Activated T-cell treated with anti-CD3 and anti-CD28 coated beads, Interleukin-2, amount 50 U/mL, for 24 hours (primary cell): ENCODE results near the gene SNX15.
"Not testable (repeated sequence)": the region's sequence is repeated elsewhere in the genome, so short reads cannot be mapped to it uniquely, and the experiment has no call there.

Experiments used
- DNase-seq: peaks from one replicate; pipeline ENCODE4 v3.0.0-alpha.2; 2020
- H3K27ac Mint-ChIP-seq: 2 replicates; pipeline ENCODE4 v1.8.0; 2020; ENCODE audit warnings: mild to moderate bottlenecking, mixed read lengths
- H3K27me3 Mint-ChIP-seq: 2 replicates; pipeline ENCODE4 v1.8.0; 2020; ENCODE audit warnings: mixed read lengths
- H3K36me3 Mint-ChIP-seq: 2 replicates; pipeline ENCODE4 v1.8.0; 2020; ENCODE audit warnings: low read depth, mixed read lengths
- H3K4me1 Mint-ChIP-seq: 2 replicates; pipeline ENCODE4 v1.8.0; 2020; ENCODE audit warnings: low read depth, mixed read lengths
- H3K4me3 Mint-ChIP-seq: 2 replicates; pipeline ENCODE4 v1.8.0; 2020; ENCODE audit warnings: mild to moderate bottlenecking, moderate library complexity, mixed read lengths
- H3K9me3 Mint-ChIP-seq: 2 replicates; pipeline ENCODE4 v1.8.0; 2020; ENCODE audit warnings: mixed read lengths

The SNX15 gene

GRCh38 chr11:65027213-65028067 lies at the start of gene SNX15:
SNX15 (plus strand) TSS chr11:65027439; CDS start chr11:65027538, 99 bp downstream.
- Mint-ChIP-seq H3K27me3 (no peaks in the 10 kb centered on the region), H3K36me3 (peaks cover 2% of the 10 kb centered on the region), H3K9me3 (no peaks in the 10 kb centered on the region), H3K4me3 (peak within 1 kb of the TSS; percentile 77), H3K27ac (peak within 1 kb of the TSS; percentile 89), H3K4me1 (peaks cover 22% of the 10 kb centered on the region)
- peak; percentile 88 for DNase-seq

- not testable (repeated sequence) for DNase-seq, H3K4me3 Mint-ChIP-seq, H3K4me1 Mint-ChIP-seq, H3K9me3 Mint-ChIP-seq, H3K27me3 Mint-ChIP-seq, H3K36me3 Mint-ChIP-seq, H3K27ac Mint-ChIP-seq
These were observed 43.9 kb upstream of the SNX15 start for GRCh38 chr11:64983339-64983738.

GRCh38 chr11:64987998-64988854 lies 39.0 kb upstream of the SNX15 start:
- H3K4me1 Mint-ChIP-seq, result peaks cover 6% of the 10 kb centered on the region
- DNase-seq, result no peak
- no peak overlapping the region for H3K4me3 Mint-ChIP-seq
- H3K36me3 Mint-ChIP-seq, result no peaks in the 10 kb centered on the region
- H3K9me3 Mint-ChIP-seq, result no peaks in the 10 kb centered on the region
- no peak overlapping the region for H3K27ac Mint-ChIP-seq
- peaks cover 2% of the 10 kb centered on the region for H3K27me3 Mint-ChIP-seq

GRCh38 chr11:64989416-64989815 lies 37.8 kb upstream of the SNX15 start:
- H3K4me3 Mint-ChIP-seq, result no peak overlapping the region
- H3K9me3 Mint-ChIP-seq, result no peaks in the 10 kb centered on the region
- H3K27ac Mint-ChIP-seq, result no peak overlapping the region
- no peak for DNase-seq
- no peaks in the 10 kb centered on the region for H3K36me3 Mint-ChIP-seq
- H3K4me1 Mint-ChIP-seq, result peaks cover 6% of the 10 kb centered on the region
- H3K27me3 Mint-ChIP-seq, result peaks cover 4% of the 10 kb centered on the region

- no peak overlapping the region for H3K27ac Mint-ChIP-seq
- H3K4me1 Mint-ChIP-seq, result peaks cover 6% of the 10 kb centered on the region
- H3K27me3 Mint-ChIP-seq, result peaks cover 2% of the 10 kb centered on the region
- H3K4me3 Mint-ChIP-seq, result no peak overlapping the region
- no peak for DNase-seq
- H3K36me3 Mint-ChIP-seq, result no peaks in the 10 kb centered on the region
- no peaks in the 10 kb centered on the region for H3K9me3 Mint-ChIP-seq
These were observed 36.9 kb upstream of the SNX15 start for GRCh38 chr11:64990222-64990923.

GRCh38 chr11:64994318-64994717 lies 32.9 kb upstream of the SNX15 start:
- Mint-ChIP-seq H3K4me1 (peaks cover 17% of the 10 kb centered on the region), H3K27me3 (peaks cover 2% of the 10 kb centered on the region), H3K36me3 (no peaks in the 10 kb centered on the region), H3K27ac (no peak overlapping the region), H3K9me3 (no peaks in the 10 kb centered on the region), H3K4me3 (no peak overlapping the region)
- no peak for DNase-seq

GRCh38 chr11:64996327-64996709 lies 30.9 kb upstream of the SNX15 start:
- no peak overlapping the region for H3K4me3 Mint-ChIP-seq
- H3K4me1 Mint-ChIP-seq, result peaks cover 11% of the 10 kb centered on the region
- no peaks in the 10 kb centered on the region for H3K36me3 Mint-ChIP-seq
- no peak overlapping the region for H3K27ac Mint-ChIP-seq
- DNase-seq, result no peak
- H3K9me3 Mint-ChIP-seq, result no peaks in the 10 kb centered on the region
- H3K27me3 Mint-ChIP-seq, result peaks cover 2% of the 10 kb centered on the region

GRCh38 chr11:64996710-64997380 lies 30.4 kb upstream of the SNX15 start, which contains the start of gene BATF2:
BATF2 (minus strand) TSS chr11:64996971; CDS start chr11:64996914, 57 bp downstream.
- H3K36me3 Mint-ChIP-seq, result no peaks in the 10 kb centered on the region
- peaks cover 2% of the 10 kb centered on the region for H3K27me3 Mint-ChIP-seq
- no peak within 1 kb of the TSS for H3K4me3 Mint-ChIP-seq
- no peaks in the 10 kb centered on the region for H3K9me3 Mint-ChIP-seq
- no peak within 1 kb of the TSS for H3K27ac Mint-ChIP-seq
- peaks cover 11% of the 10 kb centered on the region for H3K4me1 Mint-ChIP-seq
- DNase-seq, result no peak

GRCh38 chr11:64998141-64998540 lies 29.1 kb upstream of the SNX15 start:
- Mint-ChIP-seq H3K36me3 (no peaks in the 10 kb centered on the region), H3K4me3 (no peak overlapping the region), H3K27me3 (peaks cover 2% of the 10 kb centered on the region), H3K4me1 (peaks cover 11% of the 10 kb centered on the region), H3K27ac (peak overlapping the region; percentile 30), H3K9me3 (no peaks in the 10 kb centered on the region)
- no peak for DNase-seq

- peaks cover 2% of the 10 kb centered on the region for H3K27me3 Mint-ChIP-seq
- DNase-seq, result no peak
- no peaks in the 10 kb centered on the region for H3K9me3 Mint-ChIP-seq
- peak overlapping the region; percentile 30 for H3K27ac Mint-ChIP-seq
- no peaks in the 10 kb centered on the region for H3K36me3 Mint-ChIP-seq
- H3K4me3 Mint-ChIP-seq, result no peak overlapping the region
- H3K4me1 Mint-ChIP-seq, result peaks cover 11% of the 10 kb centered on the region
These were observed 28.4 kb upstream of the SNX15 start for GRCh38 chr11:64998690-64999431.

GRCh38 chr11:64999478-64999877 lies 27.8 kb upstream of the SNX15 start:
- Mint-ChIP-seq H3K27me3 (peaks cover under 1% of the 10 kb centered on the region), H3K4me1 (peaks cover 11% of the 10 kb centered on the region), H3K4me3 (no peak overlapping the region), H3K36me3 (no peaks in the 10 kb centered on the region), H3K27ac (no peak overlapping the region), H3K9me3 (no peaks in the 10 kb centered on the region)
- no peak for DNase-seq

GRCh38 chr11:65002706-65003105 lies 24.5 kb upstream of the SNX15 start:
- H3K36me3 Mint-ChIP-seq, result no peaks in the 10 kb centered on the region

GRCh38 chr11:65003282-65003681 lies 24.0 kb upstream of the SNX15 start:
- no peak for DNase-seq
- no peaks in the 10 kb centered on the region for H3K27me3 Mint-ChIP-seq
- H3K27ac Mint-ChIP-seq, result no peak overlapping the region
- H3K36me3 Mint-ChIP-seq, result no peaks in the 10 kb centered on the region
- peaks cover 7% of the 10 kb centered on the region for H3K4me1 Mint-ChIP-seq
- no peaks in the 10 kb centered on the region for H3K9me3 Mint-ChIP-seq
- no peak overlapping the region for H3K4me3 Mint-ChIP-seq

More at GRCh38 chr11:65002706-65003105, 24.5 kb upstream of the SNX15 start:
- H3K4me1 Mint-ChIP-seq, result peaks cover 10% of the 10 kb centered on the region
- H3K27me3 Mint-ChIP-seq, result no peaks in the 10 kb centered on the region
- no peak overlapping the region for H3K27ac Mint-ChIP-seq
- no peak for DNase-seq
- H3K4me3 Mint-ChIP-seq, result no peak overlapping the region
- no peaks in the 10 kb centered on the region for H3K9me3 Mint-ChIP-seq
